Natural killer cell (primary cell): ENCODE measurements around the gene TIGD1. TPM values are rescaled to one million over a fixed set of nuclear protein-coding genes. Genes with fewer than 3 reads are reported as not detected.

Experiments
- ATAC-seq, 3 donors: fragments of 150-1000 bp in 2 of 3; fragments of 200-7000 bp in 1 of 3; cut with Tn5 transposase; 1 replicate in 1 of 3; 2 replicates in 2 of 3; pipeline ENCODE4 v1.10.0; 2021; ENCODE audit warnings: mild to moderate bottlenecking in 2 of 3, moderate library complexity in 2 of 3
- DNase-seq, 2 donors: peaks; one replicate each; pipeline versions ENCODE4 v3.0.0 to v3.0.0-alpha.2; 2013 to 2021; ENCODE audit warnings: mixed read lengths in 1 of 2
- H3K27ac ChIP-seq: one replicate; pipeline ENCODE4 v1.5.1; 2013; ENCODE audit warnings: mild to moderate bottlenecking, low read length
- H3K27me3 ChIP-seq: one replicate; pipeline ENCODE4 v1.6.1; 2013; ENCODE audit warnings: low read length; ENCODE audit not compliant: control insufficient read depth, insufficient read depth
- H3K36me3 ChIP-seq: one replicate; pipeline ENCODE4 v1.6.1; 2013; ENCODE audit warnings: low read length; ENCODE audit not compliant: control insufficient read depth, insufficient read depth
- H3K4me1 ChIP-seq: one replicate; pipeline ENCODE4 v1.6.1; 2013; ENCODE audit warnings: low read length; ENCODE audit not compliant: control insufficient read depth, insufficient read depth
- H3K4me3 ChIP-seq: one replicate; pipeline ENCODE4 v1.5.1; 2013; ENCODE audit warnings: low read length
- H3K9me3 ChIP-seq: one replicate; pipeline ENCODE4 v1.6.1; 2013; ENCODE audit warnings: low read length; ENCODE audit not compliant: control insufficient read depth, insufficient read depth
- H3K27ac Mint-ChIP-seq, 2 donors: one replicate each; pipeline ENCODE4 v1.8.0; 2022; ENCODE audit warnings: mild to moderate bottlenecking in 2 of 2, mixed read lengths in 2 of 2, moderate library complexity in 1 of 2
- H3K27me3 Mint-ChIP-seq, 2 donors: one replicate each; pipeline ENCODE4 v1.8.0; 2022; ENCODE audit warnings: low read depth in 2 of 2, mixed read lengths in 2 of 2
- H3K36me3 Mint-ChIP-seq: one replicate; pipeline ENCODE4 v1.8.0; 2022; ENCODE audit warnings: mixed read lengths
- H3K4me1 Mint-ChIP-seq, 2 donors: one replicate each; pipeline ENCODE4 v1.8.0; 2022; ENCODE audit warnings: mixed read lengths in 2 of 2
- H3K4me3 Mint-ChIP-seq: one replicate; pipeline ENCODE4 v1.8.0; 2022; ENCODE audit warnings: mild to moderate bottlenecking, moderate library complexity, mixed read lengths
- H3K9me3 Mint-ChIP-seq, 2 donors: one replicate each; pipeline ENCODE4 v1.8.0; 2022; ENCODE audit warnings: mixed read lengths in 2 of 2
- CTCF ChIP-seq: fragments of 200-600 bp; IDR thresholded peaks from one replicate; pipeline ENCODE4 v1.8.0; 2022; ENCODE audit warnings: antibody characterized with exemption
- WGBS: methylation state at CpG from one replicate; pipeline ENCODE4 v1.1.7; 2013; ENCODE audit warnings: missing lambda C conversion rate; ENCODE audit not compliant: insufficient coverage; 5-methylcytosine and 5-hydroxymethylcytosine counted together
- intact Hi-C: fragments of 100-400 bp; cut with micrococcal nuclease; formaldehyde crosslinking; loops from one replicate; pipeline ENCODE4 v1.14.2; 2022
- total RNA-seq, 4 donors: library from RNA; stranded (reverse); fragments of 120-200 nt in 1 of 4; gene quantifications; one replicate each; pipeline versions ENCODE4 v1.2.3 to v1.2.4, GENCODE V29; 2013 to 2022

The TIGD1 gene
- 10 to 100 TPM; 10.6 to 13.2 (median 12.4) TPM for total RNA-seq
- 12.5 TPM for total RNA-seq (2013)

- under 1% methylated on average over 79 of the region's 81 CpGs for WGBS
- peak within 1 kb of the TSS; percentile 89 for H3K27ac ChIP-seq
- Mint-ChIP-seq H3K27ac (peak within 1 kb of the TSS; percentile 94 to 98), H3K4me3 (peak within 1 kb of the TSS; percentile 99), H3K27me3 (no peaks in the 10 kb centered on the region), H3K4me1 (peaks cover 63 to 71% of the 10 kb centered on the region in 2 donors), H3K9me3 (peaks cover 0 to 2% of the 10 kb centered on the region in 2 donors), H3K36me3 (no peaks in the 10 kb centered on the region)
- H3K36me3 ChIP-seq = peaks cover 10% of the 10 kb centered on the region
- peak within 1 kb of the TSS; percentile 62 for H3K4me3 ChIP-seq
- H3K9me3 ChIP-seq = no peaks in the 10 kb centered on the region
- peak; percentile 50 for TF ChIP-seq CTCF
- intact Hi-C loops = no loop called here
- no peaks in the 10 kb centered on the region for H3K27me3 ChIP-seq
- ATAC-seq (peak; percentile 84 to 92 (median 89)), DNase-seq (peak; percentile 84 to 94)
- peaks cover 18% of the 10 kb centered on the region for H3K4me1 ChIP-seq
Measured at GRCh38 chr2:232550354-232551249, at the start of gene TIGD1, which contains the start of gene EIF4E2. Gene TIGD1, minus strand, starts transcription at chr2:232550557. Its CDS starts 675 bp downstream, at chr2:232549882. Gene EIF4E2, plus strand, starts transcription at chr2:232550689. Its CDS starts 36 bp downstream, at chr2:232550725.

- Histone ChIP-seq H3K9me3 (no peaks in the 10 kb centered on the region), H3K27ac (no peak overlapping the region), H3K27me3 (no peaks in the 10 kb centered on the region), H3K36me3 (no peaks in the 10 kb centered on the region), H3K4me3 (no peak overlapping the region), H3K4me1 (no peaks in the 10 kb centered on the region)
- H3K4me3 Mint-ChIP-seq = no peak overlapping the region
- WGBS = 94% methylated on average over 4 of the region's 4 CpGs
- DNase-seq = no peak
- intact Hi-C loops = no loop called here
- TF ChIP-seq CTCF = no peak
- H3K9me3 Mint-ChIP-seq = no peaks in the 10 kb centered on the region
- no peak for ATAC-seq
- no peak overlapping the region for H3K27ac Mint-ChIP-seq
- H3K36me3 Mint-ChIP-seq = no peaks in the 10 kb centered on the region
- H3K27me3 Mint-ChIP-seq = peaks cover 0 to under 1% of the 10 kb centered on the region in 2 donors
- no peaks in the 10 kb centered on the region for H3K4me1 Mint-ChIP-seq
Measured at GRCh38 chr2:232598293-232598692, 47.9 kb upstream of the TIGD1 start.

- Mint-ChIP-seq H3K9me3 (no peaks in the 10 kb centered on the region), H3K4me3 (no peak overlapping the region), H3K4me1 (no peaks in the 10 kb centered on the region), H3K27ac (no peak overlapping the region), H3K36me3 (no peaks in the 10 kb centered on the region), H3K27me3 (no peaks in the 10 kb centered on the region)
- 96% methylated on average over 6 of the region's 7 CpGs for WGBS
- DNase-seq (no peak), ATAC-seq (no peak)
- no peaks in the 10 kb centered on the region for H3K9me3 ChIP-seq
- no peak for TF ChIP-seq CTCF
- H3K4me1 ChIP-seq = no peaks in the 10 kb centered on the region
- intact Hi-C loops = no loop called here
- H3K27me3 ChIP-seq = no peaks in the 10 kb centered on the region
- no peaks in the 10 kb centered on the region for H3K36me3 ChIP-seq
- H3K4me3 ChIP-seq = no peak overlapping the region
- H3K27ac ChIP-seq = no peak overlapping the region
Measured at GRCh38 chr2:232597362-232598079, 47.2 kb upstream of the TIGD1 start.
